Large intestine (tissue), 3 donors: Measurements from ENCODE around the gene RPL28. TPM values are rescaled to one million over a fixed set of nuclear protein-coding genes. Genes with fewer than 3 reads are reported as not detected.
A peak's percentile ranks its signal among the peaks of the same experiment; 100 is the strongest.

Experiments
- DNase-seq, 2 donors: peaks; one replicate each; pipeline versions ENCODE4 v3.0.0 to v3.0.0-alpha.2; 2013
- H3K27ac ChIP-seq: one replicate; pipeline ENCODE4 v1.5.1; 2013; ENCODE audit warnings: low read length
- H3K27me3 ChIP-seq: 2 replicates; pipeline ENCODE4 v1.6.1; 2013; ENCODE audit warnings: low read length; ENCODE audit not compliant: control insufficient read depth, insufficient read depth
- H3K36me3 ChIP-seq: 2 replicates; pipeline ENCODE4 v1.6.1; 2013; ENCODE audit warnings: low read length; ENCODE audit not compliant: control insufficient read depth, insufficient read depth
- H3K4me1 ChIP-seq: one replicate; pipeline ENCODE4 v1.6.1; 2013; ENCODE audit warnings: low read length; ENCODE audit not compliant: control insufficient read depth, insufficient read depth
- H3K4me3 ChIP-seq: one replicate; pipeline ENCODE4 v1.5.1; 2013; ENCODE audit warnings: low read length
- H3K9me3 ChIP-seq: one replicate; pipeline ENCODE4 v1.6.1; 2013; ENCODE audit warnings: mild to moderate bottlenecking, low read depth, low read length, moderate library complexity; ENCODE audit not compliant: control insufficient read depth
- WGBS: methylation state at CpG from one replicate; pipeline ENCODE4 v1.1.5; 2013; ENCODE audit warnings: low lambda C conversion rate; ENCODE audit not compliant: insufficient coverage; 5-methylcytosine and 5-hydroxymethylcytosine counted together
- polyA plus RNA-seq: library from polyadenylated mRNA; unstranded; fragments of 120-200 nt; gene quantifications from one replicate; pipeline ENCODE4 v1.2.1, GENCODE V29; 2013

The RPL28 gene
- polyA plus RNA-seq, 1 donor = 2,127 TPM

DNA sequence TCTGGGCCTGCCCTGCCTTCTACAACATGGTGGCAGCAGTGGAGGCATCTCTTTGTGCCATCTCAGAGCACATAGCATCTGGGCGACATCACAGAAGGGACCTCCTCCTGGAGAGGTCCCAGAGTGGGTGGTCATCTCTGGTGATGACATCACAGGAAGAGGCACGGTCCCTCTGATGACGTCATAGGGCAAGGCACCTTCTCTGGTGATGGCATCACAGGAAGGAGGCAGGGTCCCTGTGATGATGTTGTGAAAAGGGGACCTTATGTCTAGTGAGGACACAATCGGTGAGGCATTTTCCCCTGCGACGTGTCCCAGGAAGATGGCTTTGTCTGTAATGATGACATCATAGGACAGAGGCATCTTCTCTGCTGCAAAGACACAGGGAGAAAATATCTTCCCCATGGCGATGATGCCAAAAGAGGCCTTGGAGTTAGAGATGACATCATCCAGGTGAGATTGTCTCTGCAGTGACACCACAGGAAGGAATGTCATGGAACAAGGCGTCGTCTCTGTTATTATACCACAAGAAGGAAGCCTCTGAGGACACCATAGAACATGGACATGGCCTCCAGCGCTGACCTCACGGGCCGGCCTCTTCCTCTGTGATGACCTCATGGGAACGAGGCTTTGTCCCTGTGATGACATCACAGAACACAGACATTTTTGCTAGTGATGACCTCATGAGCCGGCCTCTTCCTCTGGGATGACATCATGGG lies 46.7 kb downstream of the RPL28 start:
- peaks cover 7% of the 10 kb centered on the region for H3K9me3 ChIP-seq
- H3K27ac ChIP-seq = no peak overlapping the region
- H3K36me3 ChIP-seq = no peaks in the 10 kb centered on the region
- no peak overlapping the region for H3K4me3 ChIP-seq
- no peaks in the 10 kb centered on the region for H3K4me1 ChIP-seq
- DNase-seq = no peak
- peaks cover 36% of the 10 kb centered on the region for H3K27me3 ChIP-seq
- WGBS = no CpG with 5 or more reads among the region's 14 CpGs

- no CpG with 5 or more reads among the region's 48 CpGs for WGBS
- DNase-seq = no peak
Measured at GRCh38 chr19:55433292-55433691, 47.6 kb downstream of the RPL28 start.

DNA sequence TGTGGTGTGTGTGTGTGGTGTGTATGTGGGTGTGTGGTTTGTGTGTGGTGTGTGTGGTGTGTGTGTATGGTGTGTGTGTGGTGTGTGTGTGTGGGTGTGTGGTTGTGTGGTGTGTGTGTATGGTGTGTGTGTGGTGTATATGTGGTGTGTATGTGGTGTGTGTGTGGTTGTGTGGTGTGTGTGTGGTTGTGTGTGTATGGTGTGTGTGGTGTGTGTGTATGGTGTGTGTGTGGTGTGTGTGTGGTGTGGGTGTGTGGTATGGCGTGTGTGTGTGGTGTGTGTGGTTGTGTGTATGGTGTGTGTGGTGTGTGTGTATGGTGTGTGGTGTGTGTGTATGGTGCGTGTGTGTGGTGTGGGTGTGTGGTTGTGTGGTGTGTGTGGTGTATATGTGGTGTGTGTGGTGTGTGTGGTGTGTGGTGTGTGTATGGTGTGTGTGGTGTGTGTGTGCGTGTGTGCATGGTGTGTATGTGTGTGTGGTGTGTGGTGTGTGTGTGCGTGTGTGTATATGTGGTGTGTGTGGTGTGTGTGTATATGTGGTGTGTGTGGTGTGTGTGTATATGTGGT lies 48.7 kb downstream of the RPL28 start:
- Histone ChIP-seq H3K36me3 (no peaks in the 10 kb centered on the region), H3K27me3 (peaks cover 43% of the 10 kb centered on the region), H3K27ac (no peak overlapping the region), H3K4me1 (no peaks in the 10 kb centered on the region), H3K9me3 (peaks cover 7% of the 10 kb centered on the region), H3K4me3 (no peak overlapping the region)
- no peak for DNase-seq
- no CpG with 5 or more reads among the region's 4 CpGs for WGBS

More at GRCh38 chr19:55433292-55433691, 47.6 kb downstream of the RPL28 start:
- H3K27me3 ChIP-seq = peaks cover 39% of the 10 kb centered on the region
- H3K4me1 ChIP-seq = no peaks in the 10 kb centered on the region
- H3K36me3 ChIP-seq = no peaks in the 10 kb centered on the region
- H3K27ac ChIP-seq = no peak overlapping the region
- H3K4me3 ChIP-seq = no peak overlapping the region
- peaks cover 7% of the 10 kb centered on the region for H3K9me3 ChIP-seq

- DNase-seq = no peak
- H3K27me3 ChIP-seq = peaks cover 49% of the 10 kb centered on the region
- peaks cover 7% of the 10 kb centered on the region for H3K9me3 ChIP-seq
- H3K27ac ChIP-seq = no peak overlapping the region
- WGBS = no CpG with 5 or more reads among the region's 4 CpGs
- H3K4me3 ChIP-seq = no peak overlapping the region
- no peaks in the 10 kb centered on the region for H3K36me3 ChIP-seq
- H3K4me1 ChIP-seq = no peaks in the 10 kb centered on the region
Measured at GRCh38 chr19:55435020-55435419, 49.3 kb downstream of the RPL28 start.

- H3K4me3 ChIP-seq = no peak overlapping the region
- DNase-seq = no peak
- H3K27me3 ChIP-seq = peaks cover 63% of the 10 kb centered on the region
- H3K9me3 ChIP-seq = peaks cover 15% of the 10 kb centered on the region
- no peaks in the 10 kb centered on the region for H3K36me3 ChIP-seq
- H3K4me1 ChIP-seq = peaks cover 4% of the 10 kb centered on the region
- no CpG with 5 or more reads among the region's 8 CpGs for WGBS
- H3K27ac ChIP-seq = no peak overlapping the region
Measured at GRCh38 chr19:55436847-55437246, 51.1 kb downstream of the RPL28 start.

- Histone ChIP-seq H3K36me3 (no peaks in the 10 kb centered on the region), H3K4me1 (peaks cover 4% of the 10 kb centered on the region), H3K27me3 (peaks cover 60% of the 10 kb centered on the region), H3K4me3 (no peak overlapping the region), H3K9me3 (peaks cover 17% of the 10 kb centered on the region), H3K27ac (no peak overlapping the region)
- no CpG with 5 or more reads among the region's 17 CpGs for WGBS
- DNase-seq = peak in 1 of 2 donors; percentile 50
Measured at GRCh38 chr19:55437410-55437809, 51.7 kb downstream of the RPL28 start.

- Histone ChIP-seq H3K9me3 (peaks cover 16% of the 10 kb centered on the region), H3K36me3 (no peaks in the 10 kb centered on the region), H3K27me3 (peaks cover 61% of the 10 kb centered on the region), H3K27ac (no peak overlapping the region), H3K4me1 (peaks cover 4% of the 10 kb centered on the region), H3K4me3 (no peak overlapping the region)
- 63% methylated on average over 2 of the region's 5 CpGs for WGBS
- no peak for DNase-seq
Measured at GRCh38 chr19:55439052-55439451, 53.3 kb downstream of the RPL28 start.

DNA sequence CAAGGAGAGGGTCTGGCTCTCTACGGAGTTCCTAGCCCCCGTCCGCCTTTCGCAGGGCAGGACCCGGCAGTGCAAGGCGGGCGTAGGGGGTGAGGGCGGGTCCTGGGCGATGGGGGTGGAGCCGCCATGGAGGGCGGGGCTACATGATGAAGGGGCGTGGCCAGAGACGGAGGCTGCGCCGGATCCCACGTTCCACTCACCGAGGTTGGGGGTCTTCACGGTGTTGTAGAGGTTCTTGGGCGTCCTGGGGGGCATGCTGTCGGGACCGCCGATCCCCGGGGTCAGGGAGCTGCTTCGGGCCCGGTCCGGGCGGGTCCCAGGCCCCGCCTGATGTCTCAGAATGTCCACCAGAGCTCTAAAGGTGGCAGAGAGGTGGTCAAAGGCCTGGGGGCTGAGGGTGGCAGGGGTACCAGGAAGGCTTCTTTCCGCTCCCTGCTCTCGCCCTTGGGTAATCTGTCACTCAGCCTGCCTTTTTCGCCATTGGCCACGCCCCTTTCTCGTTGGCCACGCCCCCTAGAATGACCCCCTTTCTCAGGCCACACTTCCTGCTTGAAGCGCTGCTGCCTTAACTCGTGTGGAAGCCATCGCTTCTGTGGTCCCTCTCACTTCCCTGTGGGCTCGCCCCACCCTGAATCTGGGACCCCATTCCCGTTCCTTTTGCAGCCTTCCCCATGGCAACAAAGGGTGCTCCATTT lies 54.8 kb downstream of the RPL28 start:
- Histone ChIP-seq H3K27me3 (peaks cover 74% of the 10 kb centered on the region), H3K27ac (no peak overlapping the region), H3K4me1 (peaks cover 4% of the 10 kb centered on the region), H3K9me3 (peaks cover 9% of the 10 kb centered on the region), H3K36me3 (no peaks in the 10 kb centered on the region), H3K4me3 (no peak overlapping the region)
- no CpG with 5 or more reads among the region's 39 CpGs for WGBS
- DNase-seq = no peak

GRCh38 chr19:55441319-55441691 lies 55.6 kb downstream of the RPL28 start:
- no peak for DNase-seq
- Histone ChIP-seq H3K36me3 (no peaks in the 10 kb centered on the region), H3K4me3 (no peak overlapping the region), H3K4me1 (peaks cover 4% of the 10 kb centered on the region), H3K27me3 (peaks cover 79% of the 10 kb centered on the region), H3K27ac (no peak overlapping the region), H3K9me3 (peaks cover 9% of the 10 kb centered on the region)
- WGBS = 60% methylated on average over 1 of the region's 21 CpGs

- peaks cover 4% of the 10 kb centered on the region for H3K4me1 ChIP-seq
- H3K27ac ChIP-seq = no peak overlapping the region
- no peaks in the 10 kb centered on the region for H3K36me3 ChIP-seq
- H3K9me3 ChIP-seq = peaks cover 9% of the 10 kb centered on the region
- no CpG with 5 or more reads among the region's 39 CpGs for WGBS
- no peak overlapping the region for H3K4me3 ChIP-seq
- DNase-seq = no peak
- H3K27me3 ChIP-seq = peaks cover 80% of the 10 kb centered on the region
Measured at GRCh38 chr19:55441692-55442321, 56.1 kb downstream of the RPL28 start.
